Psoas muscle (tissue), 8 donors: ENCODE results near the gene BAIAP3. TPM values are rescaled to one million over a fixed set of nuclear protein-coding genes. Genes with fewer than 3 reads are reported as not detected.
"Not testable (repeated sequence)": the region's sequence is repeated elsewhere in the genome, so short reads cannot be mapped to it uniquely, and the experiment has no call there.

Experiments
- ATAC-seq, 4 donors: fragments of 200-7000 bp; cut with Tn5 transposase; one replicate each; pipeline ENCODE4 v1.9.1; 2020; ENCODE audit warnings: moderate library complexity in 3 of 4, mild to moderate bottlenecking in 2 of 4
- DNase-seq, 2 donors: peaks; one replicate each; pipeline ENCODE4 v3.0.0-alpha.2; 2020
- H3K27ac ChIP-seq: fragments of 200-600 bp; one replicate; pipeline ENCODE4 v1.8.0; 2022
- H3K27me3 ChIP-seq, 3 donors: fragments of 200-600 bp in 1 of 3; one replicate each; pipeline versions ENCODE4 v1.6.1 to v1.8.0; 2013 to 2022; ENCODE audit warnings: low read length in 2 of 3, mild to moderate bottlenecking in 2 of 3, moderate library complexity in 1 of 3; ENCODE audit not compliant: insufficient read depth in 3 of 3
- H3K36me3 ChIP-seq, 2 donors: fragments of 200-600 bp in 1 of 2; one replicate each; pipeline versions ENCODE4 v1.6.1 to v1.8.0; 2013 to 2022; ENCODE audit warnings: low read depth in 1 of 2, mild to moderate bottlenecking in 1 of 2, moderate library complexity in 1 of 2; ENCODE audit not compliant: insufficient read depth in 1 of 2
- H3K4me1 ChIP-seq: fragments of 200-600 bp; one replicate; pipeline ENCODE4 v1.8.0; 2022
- H3K4me3 ChIP-seq: fragments of 200-600 bp; one replicate; pipeline ENCODE4 v1.8.0; 2022; ENCODE audit warnings: mild to moderate bottlenecking
- H3K9me3 ChIP-seq: fragments of 200-600 bp; one replicate; pipeline ENCODE4 v1.8.0; 2022
- WGBS, 3 donors: extraction: QIAGEN DNeasy Blood & Tissue Kit; methylation state at CpG; one replicate each; pipeline versions ENCODE4 v1.1.6 to v1.1.7; 2013; 5-methylcytosine and 5-hydroxymethylcytosine counted together
- intact Hi-C, 2 donors: fragments of 100-400 bp; cut with DNase I; formaldehyde crosslinking; loops; one replicate each; pipeline versions ENCODE4 v1.11.0 to v1.14.2; 2022
- polyA plus RNA-seq, 3 donors: library from polyadenylated mRNA; stranded (reverse); fragments of 200-250 nt; gene quantifications; one replicate each; pipeline ENCODE4 v1.2.3, GENCODE V29; 2013
- total RNA-seq, 4 donors: library from RNA; stranded (reverse); fragmentation: NEBNext Ultra II Directional in 2 of 4; extraction: Animal tissue kit (Norgen Biotek cat#: 25700) in 2 of 4; gene quantifications; one replicate each; pipeline versions ENCODE4 v1.2.1 to v1.2.4, GENCODE V29; 2021 to 2023
- TF ChIP-seq, protein P1 (sequence below): fragments of 200-600 bp; IDR thresholded peaks from one replicate; pipeline ENCODE4 v1.8.0; 2022; ENCODE audit warnings: antibody characterized with exemption
- donor health status: healthy with polysubstance abuse.
- donor health status: DM: no; HTN: no; CAD: no; lungs with moderate emphysema.
- donor health status: Bipolar disorder and iron deficiency.
- donor health status: healthy.
- donor health status: DM: yes; HTN: yes; CAD: no.
- donor health status: DM: no; HTN: no; CAD: no.
- donor health status: DM: no; HTN: no; CAD: no.
- donor health status: DM: yes; HTN: yes; CAD: no.

The BAIAP3 gene
- total and polyA plus RNA-seq, 7 donors, result 0.38 to 3.5 (median 1.1) TPM

DNA sequence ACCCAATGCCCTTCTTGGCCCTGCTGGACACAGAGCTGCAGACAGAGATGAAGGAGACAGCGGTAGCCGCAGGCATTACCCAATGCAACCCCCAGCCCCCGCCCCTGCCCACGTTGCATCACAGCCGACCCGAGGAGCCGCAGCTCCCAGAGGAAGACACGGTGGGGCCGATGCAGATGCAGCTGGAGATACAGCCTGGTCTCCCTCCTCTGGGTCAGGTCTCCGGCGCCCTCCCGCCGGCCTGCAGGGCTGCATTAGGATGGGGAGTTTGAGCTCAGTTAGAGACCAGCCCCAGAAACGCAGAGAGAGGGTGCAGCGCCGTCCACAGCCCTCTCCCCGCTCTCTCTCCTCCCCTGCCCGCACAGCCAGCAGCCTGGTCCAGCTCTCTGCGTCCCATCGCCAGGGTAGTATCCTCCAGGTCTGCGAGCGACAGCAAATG, 43.4 kb upstream of the BAIAP3 start:
- ATAC-seq, result peak in 1 of 4 donors; percentile 35
- intact Hi-C loops, result no loop called here
- H3K4me3 ChIP-seq, result no peak overlapping the region
- no peaks in the 10 kb centered on the region for H3K4me1 ChIP-seq
- 6 to 13% (median 9%) methylated on average over 18 to 22 of the region's 22 CpGs for WGBS, 3 donors
- H3K27me3 ChIP-seq, result peaks cover 0 to 75% (median 32%) of the 10 kb centered on the region in 3 donors
- H3K36me3 ChIP-seq, result no peaks in the 10 kb centered on the region
- TF ChIP-seq, protein P1, sequence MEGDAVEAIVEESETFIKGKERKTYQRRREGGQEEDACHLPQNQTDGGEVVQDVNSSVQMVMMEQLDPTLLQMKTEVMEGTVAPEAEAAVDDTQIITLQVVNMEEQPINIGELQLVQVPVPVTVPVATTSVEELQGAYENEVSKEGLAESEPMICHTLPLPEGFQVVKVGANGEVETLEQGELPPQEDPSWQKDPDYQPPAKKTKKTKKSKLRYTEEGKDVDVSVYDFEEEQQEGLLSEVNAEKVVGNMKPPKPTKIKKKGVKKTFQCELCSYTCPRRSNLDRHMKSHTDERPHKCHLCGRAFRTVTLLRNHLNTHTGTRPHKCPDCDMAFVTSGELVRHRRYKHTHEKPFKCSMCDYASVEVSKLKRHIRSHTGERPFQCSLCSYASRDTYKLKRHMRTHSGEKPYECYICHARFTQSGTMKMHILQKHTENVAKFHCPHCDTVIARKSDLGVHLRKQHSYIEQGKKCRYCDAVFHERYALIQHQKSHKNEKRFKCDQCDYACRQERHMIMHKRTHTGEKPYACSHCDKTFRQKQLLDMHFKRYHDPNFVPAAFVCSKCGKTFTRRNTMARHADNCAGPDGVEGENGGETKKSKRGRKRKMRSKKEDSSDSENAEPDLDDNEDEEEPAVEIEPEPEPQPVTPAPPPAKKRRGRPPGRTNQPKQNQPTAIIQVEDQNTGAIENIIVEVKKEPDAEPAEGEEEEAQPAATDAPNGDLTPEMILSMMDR, result no peak
- H3K9me3 ChIP-seq, result no peaks in the 10 kb centered on the region
- no peak for DNase-seq
- no peak overlapping the region for H3K27ac ChIP-seq

GRCh38 chr16:1290860-1291575, 42.4 kb upstream of the BAIAP3 start:
- WGBS, 3 donors, result 40 to 46% (median 41%) methylated on average over 28 to 29 of the region's 29 CpGs
- peaks cover 0 to 68% (median 32%) of the 10 kb centered on the region in 3 donors for H3K27me3 ChIP-seq
- TF ChIP-seq, protein P1, result no peak

GRCh38 chr16:1291576-1291974, 41.9 kb upstream of the BAIAP3 start:
- DNase-seq (no peak), ATAC-seq (peak; percentile 43 to 81 (median 50))
- intact Hi-C loops, result no loop called here
- H3K27me3 ChIP-seq, result peaks cover 0 to 64% (median 32%) of the 10 kb centered on the region in 3 donors
- no peaks in the 10 kb centered on the region for H3K9me3 ChIP-seq
- no peaks in the 10 kb centered on the region for H3K36me3 ChIP-seq
- peaks cover 2% of the 10 kb centered on the region for H3K4me1 ChIP-seq
- TF ChIP-seq, protein P1, result no peak
- 23 to 28% (median 25%) methylated on average over 17 of the region's 17 CpGs for WGBS, 3 donors
- H3K4me3 ChIP-seq, result no peak overlapping the region
- no peak overlapping the region for H3K27ac ChIP-seq

More at GRCh38 chr16:1290860-1291575, 42.4 kb upstream of the BAIAP3 start:
- Histone ChIP-seq H3K4me1 (no peaks in the 10 kb centered on the region), H3K4me3 (no peak overlapping the region), H3K9me3 (no peaks in the 10 kb centered on the region), H3K36me3 (no peaks in the 10 kb centered on the region), H3K27ac (no peak overlapping the region)
- intact Hi-C loops, result no loop called here
- DNase-seq, result no peak
- ATAC-seq, result peak in 1 of 4 donors; percentile 8

DNA sequence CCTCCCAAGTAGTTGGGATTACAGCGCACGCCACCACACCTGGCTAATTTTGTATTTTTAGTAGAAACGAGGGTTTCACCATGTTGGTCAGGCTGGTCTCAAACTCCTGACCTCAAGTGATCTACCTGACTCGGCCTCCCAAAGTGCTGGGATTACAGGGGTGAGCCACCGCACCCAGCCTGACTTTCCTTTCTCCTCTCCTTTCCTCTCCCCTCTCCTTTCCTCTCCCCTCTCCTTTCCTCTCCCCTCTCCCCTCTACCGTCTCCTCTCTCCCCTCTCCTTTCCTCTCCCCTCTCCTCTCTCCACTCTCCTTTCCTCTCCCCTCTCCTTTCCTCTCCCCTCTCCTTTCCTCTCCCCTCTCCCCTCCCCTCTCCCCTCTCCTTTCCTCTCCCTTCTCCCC, 41.2 kb upstream of the BAIAP3 start:
- H3K4me3 ChIP-seq, H3K27ac ChIP-seq, ATAC-seq, DNase-seq, H3K4me1 ChIP-seq, H3K9me3 ChIP-seq, H3K36me3 ChIP-seq, intact Hi-C loops: not testable (repeated sequence)
- 67 to 73% (median 68%) methylated on average over 6 of the region's 6 CpGs for WGBS, 3 donors
- H3K27me3 ChIP-seq, result peaks cover 0 to 58% (median 32%) of the 10 kb centered on the region in 3 donors

- Histone ChIP-seq H3K27me3 (peaks cover 0 to 52% (median 30%) of the 10 kb centered on the region in 3 donors), H3K4me1 (peaks cover 11% of the 10 kb centered on the region)
- DNase-seq, H3K9me3 ChIP-seq, H3K4me3 ChIP-seq, H3K36me3 ChIP-seq, intact Hi-C loops, ATAC-seq, H3K27ac ChIP-seq: not testable (repeated sequence)
- WGBS, 3 donors, result 77 to 82% (median 77%) methylated on average over 8 of the region's 8 CpGs
Observed at GRCh38 chr16:1292808-1293207, 40.6 kb upstream of the BAIAP3 start.
